H9 (cell line): ENCODE measurements around the gene FGD5. TPM values are rescaled to one million over a fixed set of nuclear protein-coding genes. Genes with fewer than 3 reads are reported as not detected.

Experiments
- DNase-seq: peaks from one replicate; pipeline ENCODE4 v3.0.0-alpha.2; 2017
- H2AFZ ChIP-seq: one replicate; pipeline ENCODE4 v1.6.1; 2013; ENCODE audit warnings: mild to moderate bottlenecking, low read length, control low read depth, moderate library complexity
- H2AK5ac ChIP-seq: 2 replicates; pipeline ENCODE4 v1.6.1; 2013; ENCODE audit warnings: low read length, control low read depth, mixed read lengths; ENCODE audit not compliant: insufficient read length
- H2BK120ac ChIP-seq: one replicate; pipeline ENCODE4 v1.6.1; 2013; ENCODE audit warnings: low read depth, mild to moderate bottlenecking, low read length, control low read depth, inconsistent platforms; ENCODE audit not compliant: poor library complexity, severe bottlenecking
- H2BK12ac ChIP-seq: 2 replicates; pipeline ENCODE4 v1.6.1; 2013; ENCODE audit warnings: low read length, control low read depth, mixed read lengths, low read depth; ENCODE audit not compliant: insufficient read length
- H2BK15ac ChIP-seq: 2 replicates; pipeline ENCODE4 v1.6.1; 2013; ENCODE audit warnings: low read depth, low read length, control low read depth
- H2BK20ac ChIP-seq: one replicate; pipeline ENCODE4 v1.6.1; 2013; ENCODE audit warnings: low read depth, mild to moderate bottlenecking, low read length, control low read depth, inconsistent platforms; ENCODE audit not compliant: poor library complexity, severe bottlenecking
- H2BK5ac ChIP-seq: 2 replicates; pipeline ENCODE4 v1.6.1; 2013; ENCODE audit warnings: low read length, control low read depth, mixed read lengths; ENCODE audit not compliant: insufficient read length
- H3K14ac ChIP-seq: 2 replicates; pipeline ENCODE4 v1.6.1; 2013; ENCODE audit warnings: low read length, control low read depth; ENCODE audit not compliant: insufficient read depth
- H3K18ac ChIP-seq: 2 replicates; pipeline ENCODE4 v1.6.1; 2013; ENCODE audit warnings: low read depth, mild to moderate bottlenecking, mixed read lengths, low read length, control low read depth; ENCODE audit not compliant: insufficient read length
- H3K23ac ChIP-seq: 2 replicates; pipeline ENCODE4 v1.6.1; 2013; ENCODE audit warnings: low read length, control low read depth, mixed read lengths, low read depth; ENCODE audit not compliant: insufficient read length
- H3K23me2 ChIP-seq: 2 replicates; pipeline ENCODE4 v1.6.1; 2013; ENCODE audit warnings: low read depth, mild to moderate bottlenecking, mixed read lengths, low read length, control low read depth; ENCODE audit not compliant: insufficient read length, poor library complexity, severe bottlenecking
- H3K27ac ChIP-seq: 2 replicates; pipeline ENCODE4 v1.5.1; 2013; ENCODE audit warnings: low read length, control low read depth, mixed read lengths, low read depth; ENCODE audit not compliant: insufficient read length
- H3K27me3 ChIP-seq: 2 replicates; pipeline ENCODE4 v1.6.1; 2013; ENCODE audit warnings: low read length, control low read depth, inconsistent platforms; ENCODE audit not compliant: insufficient read depth
- H3K4ac ChIP-seq: 2 replicates; pipeline ENCODE4 v1.6.1; 2013; ENCODE audit warnings: low read depth, mild to moderate bottlenecking, control low read depth, inconsistent platforms, low read length, moderate library complexity
- H3K4me1 ChIP-seq: 2 replicates; pipeline ENCODE4 v1.6.1; 2013; ENCODE audit warnings: low read length, control low read depth, inconsistent platforms; ENCODE audit not compliant: insufficient read depth
- H3K4me2 ChIP-seq: 2 replicates; pipeline ENCODE4 v1.6.1; 2013; ENCODE audit warnings: low read length, control low read depth, mixed read lengths; ENCODE audit not compliant: insufficient read length, insufficient read depth
- H3K56ac ChIP-seq: 2 replicates; pipeline ENCODE4 v1.6.1; 2013; ENCODE audit warnings: low read depth, mild to moderate bottlenecking, mixed read lengths, low read length, control low read depth; ENCODE audit not compliant: insufficient read length
- H3K79me1 ChIP-seq: 2 replicates; pipeline ENCODE4 v1.6.1; 2013; ENCODE audit warnings: low read depth, mild to moderate bottlenecking, moderate library complexity, low read length, control low read depth, inconsistent platforms; ENCODE audit not compliant: insufficient read depth, poor library complexity, severe bottlenecking
- H3K79me2 ChIP-seq: 2 replicates; pipeline ENCODE4 v1.6.1; 2013; ENCODE audit warnings: low read length, control low read depth, inconsistent platforms; ENCODE audit not compliant: insufficient read depth
- H3K9ac ChIP-seq: 2 replicates; pipeline ENCODE4 v1.6.1; 2013; ENCODE audit warnings: low read length, control low read depth, mixed read lengths; ENCODE audit not compliant: insufficient read length; ENCODE audit errors: extremely low read depth
- H3K9me3 ChIP-seq: one replicate; pipeline ENCODE4 v1.6.1; 2013; ENCODE audit warnings: low read depth, low read length, inconsistent platforms; ENCODE audit not compliant: control insufficient read depth
- H3T11ph ChIP-seq: one replicate; pipeline ENCODE4 v1.6.1; 2013; ENCODE audit warnings: mild to moderate bottlenecking, low read length, control low read depth, inconsistent platforms
- H4K20me1 ChIP-seq: one replicate; pipeline ENCODE4 v1.6.1; 2013; ENCODE audit not compliant: control insufficient read depth, insufficient read length, insufficient read depth
- H4K5ac ChIP-seq: 2 replicates; pipeline ENCODE4 v1.6.1; 2013; ENCODE audit warnings: low read depth, mild to moderate bottlenecking, mixed read lengths, low read length, control low read depth; ENCODE audit not compliant: insufficient read length
- H4K8ac ChIP-seq: replicated peaks from 2 replicates; pipeline ENCODE4 v1.6.1; 2013; ENCODE audit warnings: low read length, control low read depth, mixed read lengths, low read depth; ENCODE audit not compliant: insufficient read length
- H4K91ac ChIP-seq: 2 replicates; pipeline ENCODE4 v1.6.1; 2013; ENCODE audit warnings: low read depth, mild to moderate bottlenecking, moderate library complexity, mixed read lengths, low read length, control low read depth; ENCODE audit not compliant: insufficient read length
- H3K27ac Mint-ChIP-seq, 3 experiments: 2 replicates in 2 of 3; 3 replicates in 1 of 3; pipeline ENCODE4 v1.8.0; 2020 to 2021; ENCODE audit warnings: mixed read lengths in 3 of 3, mild to moderate bottlenecking in 1 of 3, moderate library complexity in 1 of 3
- H3K27me3 Mint-ChIP-seq: 2 replicates; pipeline ENCODE4 v1.8.0; 2021; ENCODE audit warnings: low read depth, mild to moderate bottlenecking, moderate library complexity, mixed read lengths
- H3K36me3 Mint-ChIP-seq, 3 experiments: 2 replicates in 2 of 3; 3 replicates in 1 of 3; pipeline ENCODE4 v1.8.0; 2020 to 2021; ENCODE audit warnings: low read depth in 3 of 3, mixed read lengths in 3 of 3; ENCODE audit not compliant: insufficient read depth in 1 of 3
- H3K4me1 Mint-ChIP-seq, 2 experiments: 2 replicates each; pipeline ENCODE4 v1.8.0; 2020; ENCODE audit warnings: mixed read lengths in 2 of 2
- H3K4me3 Mint-ChIP-seq, 2 experiments: 2 replicates in 1 of 2; 3 replicates in 1 of 2; pipeline ENCODE4 v1.8.0; 2020 to 2021; ENCODE audit warnings: mild to moderate bottlenecking in 2 of 2, mixed read lengths in 2 of 2, moderate library complexity in 1 of 2
- H3K9me3 Mint-ChIP-seq, 2 experiments: 2 replicates in 1 of 2; 3 replicates in 1 of 2; pipeline ENCODE4 v1.8.0; 2020; ENCODE audit warnings: mild to moderate bottlenecking in 2 of 2, mixed read lengths in 2 of 2, moderate library complexity in 1 of 2
- WGBS: extraction: QIAGEN DNeasy Blood & Tissue Kit; methylation state at CpG from one replicate; pipeline ENCODE4 v1.1.7; 2013; ENCODE audit warnings: missing lambda C conversion rate, low lambda C conversion rate, mixed read lengths; ENCODE audit not compliant: insufficient read length; ENCODE audit errors: extremely low coverage; 5-methylcytosine and 5-hydroxymethylcytosine counted together
- total RNA-seq: library from RNA; stranded (reverse); gene quantifications from 2 replicates; pipeline ENCODE4 v1.2.1, GENCODE V29; 2021
- TF ChIP-seq, protein P1 (sequence below): fragments of 200-600 bp; sonication (generic); conservative IDR thresholded peaks from 3 replicates; pipeline ENCODE4 v1.8.0; 2021; ENCODE audit warnings: antibody characterized with exemption, mild to moderate bottlenecking

Gene FGD5
- total RNA-seq, 1 experiment from 2014 or later: 7.8 TPM

DNA sequence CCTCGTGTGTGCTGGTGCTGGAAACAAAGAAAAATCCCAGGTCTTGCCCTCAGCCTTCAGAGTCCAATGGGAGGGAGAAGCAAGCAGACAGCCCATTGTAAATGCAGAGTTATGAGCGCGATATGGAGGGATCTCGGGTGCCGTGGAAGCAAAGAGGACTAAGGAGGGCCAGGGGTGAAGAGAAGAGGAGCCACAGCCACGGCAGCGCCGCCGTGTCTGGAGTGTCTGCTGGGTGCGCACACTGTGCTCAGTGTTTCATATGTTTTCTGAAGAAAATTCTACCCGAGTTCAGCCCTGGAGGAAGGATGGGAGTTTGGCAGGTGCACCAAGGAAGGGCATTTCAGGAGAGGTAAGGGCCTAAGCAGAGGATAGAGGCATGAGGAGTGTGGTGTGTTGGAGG lies 92.9 kb downstream of the FGD5 start:
- no peak overlapping the region for H2AK5ac ChIP-seq
- no peaks in the 10 kb centered on the region for H3K27me3 ChIP-seq
- no peak overlapping the region for H3K56ac ChIP-seq
- H3K18ac ChIP-seq: no peak overlapping the region
- H3K9ac ChIP-seq: no peak overlapping the region
- no peak overlapping the region for H4K8ac ChIP-seq
- no peak overlapping the region for H3K4me2 ChIP-seq
- H3K23ac ChIP-seq: no peak overlapping the region
- no peak overlapping the region for H3K27ac ChIP-seq
- H2BK120ac ChIP-seq: no peak overlapping the region
- no peaks in the 10 kb centered on the region for H3K79me1 ChIP-seq
- Mint-ChIP-seq H3K9me3 (no peaks in the 10 kb centered on the region), H3K4me3 (no peak overlapping the region), H3K4me1 (peaks cover 6 to 10% of the 10 kb centered on the region in 2 experiments), H3K27me3 (no peaks in the 10 kb centered on the region; the same call in 1 of the 2 replicates), H3K36me3 (no peaks in the 10 kb centered on the region; a peak in 1 of 7 replicates), H3K27ac (peak overlapping the region in 1 of 3 experiments; percentile 15; a peak in 2 of 7 replicates)
- peak; percentile 9 for DNase-seq
- no peak overlapping the region for H4K91ac ChIP-seq
- H4K5ac ChIP-seq: no peak overlapping the region
- H4K20me1 ChIP-seq: no peaks in the 10 kb centered on the region
- H3K4ac ChIP-seq: no peak overlapping the region
- H2BK5ac ChIP-seq: no peak overlapping the region
- no peaks in the 10 kb centered on the region for H3K4me1 ChIP-seq
- no peaks in the 10 kb centered on the region for H3K9me3 ChIP-seq
- H2BK20ac ChIP-seq: no peak overlapping the region
- H3K79me2 ChIP-seq: no peaks in the 10 kb centered on the region
- H3T11ph ChIP-seq: no peak overlapping the region
- no peak overlapping the region for H2BK15ac ChIP-seq
- no peak overlapping the region for H3K14ac ChIP-seq
- WGBS: no CpG with 5 or more reads among the region's 11 CpGs
- H2AFZ ChIP-seq: no peak overlapping the region
- TF ChIP-seq, protein P1, sequence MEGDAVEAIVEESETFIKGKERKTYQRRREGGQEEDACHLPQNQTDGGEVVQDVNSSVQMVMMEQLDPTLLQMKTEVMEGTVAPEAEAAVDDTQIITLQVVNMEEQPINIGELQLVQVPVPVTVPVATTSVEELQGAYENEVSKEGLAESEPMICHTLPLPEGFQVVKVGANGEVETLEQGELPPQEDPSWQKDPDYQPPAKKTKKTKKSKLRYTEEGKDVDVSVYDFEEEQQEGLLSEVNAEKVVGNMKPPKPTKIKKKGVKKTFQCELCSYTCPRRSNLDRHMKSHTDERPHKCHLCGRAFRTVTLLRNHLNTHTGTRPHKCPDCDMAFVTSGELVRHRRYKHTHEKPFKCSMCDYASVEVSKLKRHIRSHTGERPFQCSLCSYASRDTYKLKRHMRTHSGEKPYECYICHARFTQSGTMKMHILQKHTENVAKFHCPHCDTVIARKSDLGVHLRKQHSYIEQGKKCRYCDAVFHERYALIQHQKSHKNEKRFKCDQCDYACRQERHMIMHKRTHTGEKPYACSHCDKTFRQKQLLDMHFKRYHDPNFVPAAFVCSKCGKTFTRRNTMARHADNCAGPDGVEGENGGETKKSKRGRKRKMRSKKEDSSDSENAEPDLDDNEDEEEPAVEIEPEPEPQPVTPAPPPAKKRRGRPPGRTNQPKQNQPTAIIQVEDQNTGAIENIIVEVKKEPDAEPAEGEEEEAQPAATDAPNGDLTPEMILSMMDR: no peak
- H3K23me2 ChIP-seq: no peaks in the 10 kb centered on the region
- H2BK12ac ChIP-seq: no peak overlapping the region
